ENCODE results near the gene SSRP1.

The SSRP1 gene, protein sequence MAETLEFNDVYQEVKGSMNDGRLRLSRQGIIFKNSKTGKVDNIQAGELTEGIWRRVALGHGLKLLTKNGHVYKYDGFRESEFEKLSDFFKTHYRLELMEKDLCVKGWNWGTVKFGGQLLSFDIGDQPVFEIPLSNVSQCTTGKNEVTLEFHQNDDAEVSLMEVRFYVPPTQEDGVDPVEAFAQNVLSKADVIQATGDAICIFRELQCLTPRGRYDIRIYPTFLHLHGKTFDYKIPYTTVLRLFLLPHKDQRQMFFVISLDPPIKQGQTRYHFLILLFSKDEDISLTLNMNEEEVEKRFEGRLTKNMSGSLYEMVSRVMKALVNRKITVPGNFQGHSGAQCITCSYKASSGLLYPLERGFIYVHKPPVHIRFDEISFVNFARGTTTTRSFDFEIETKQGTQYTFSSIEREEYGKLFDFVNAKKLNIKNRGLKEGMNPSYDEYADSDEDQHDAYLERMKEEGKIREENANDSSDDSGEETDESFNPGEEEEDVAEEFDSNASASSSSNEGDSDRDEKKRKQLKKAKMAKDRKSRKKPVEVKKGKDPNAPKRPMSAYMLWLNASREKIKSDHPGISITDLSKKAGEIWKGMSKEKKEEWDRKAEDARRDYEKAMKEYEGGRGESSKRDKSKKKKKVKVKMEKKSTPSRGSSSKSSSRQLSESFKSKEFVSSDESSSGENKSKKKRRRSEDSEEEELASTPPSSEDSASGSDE

DNA sequence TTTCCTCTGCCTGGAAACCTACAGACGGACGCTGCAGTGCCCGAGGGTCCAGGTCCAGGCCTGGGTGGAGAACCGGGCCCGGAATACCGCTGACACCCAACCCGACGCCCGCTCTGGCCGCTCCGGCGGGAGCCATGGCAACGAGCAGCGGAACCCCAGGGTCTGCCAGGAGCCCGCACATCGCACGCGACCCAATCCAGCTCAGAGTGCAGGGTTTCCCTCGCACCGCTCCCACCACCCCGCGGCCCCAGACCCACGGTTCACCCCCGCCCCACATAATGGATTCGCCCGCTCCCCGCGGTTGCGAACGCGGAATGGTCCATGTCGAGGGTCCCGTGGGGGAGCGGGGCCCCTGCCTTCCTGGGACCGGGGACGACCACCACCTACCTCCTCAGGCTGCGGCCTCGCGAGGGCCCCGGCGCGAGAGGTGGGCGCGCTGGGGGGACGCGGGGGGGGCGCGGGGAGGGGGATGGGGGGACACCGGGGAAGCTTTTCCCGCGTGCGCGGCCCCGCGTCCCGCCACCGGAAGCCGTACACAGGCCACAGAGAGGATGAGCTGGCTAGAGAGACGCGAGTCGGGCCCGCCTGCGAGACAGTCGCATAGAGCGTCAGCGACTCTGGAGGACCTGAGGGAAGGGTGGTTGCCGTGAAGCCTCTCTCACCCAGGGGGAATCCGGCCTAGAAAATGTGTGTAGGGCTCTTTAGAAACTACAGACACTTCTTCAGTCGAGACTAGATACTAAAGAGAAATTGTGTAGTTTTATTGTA, at the start of gene SSRP1:
TSS of gene SSRP1 (minus strand) at position 550 of the 768 bp plus-strand sequence. CDS start 771 bp downstream, outside the sequence.
- TF ChIP-seq GATA3 (IDR thresholded peaks at IDR 0.05; ENCODE audit: low read depth, low read length) (no peak), GATA2 (IDR thresholded peaks at IDR 0.05; ENCODE audit: low read depth, low read length) (no peak)

DNA sequence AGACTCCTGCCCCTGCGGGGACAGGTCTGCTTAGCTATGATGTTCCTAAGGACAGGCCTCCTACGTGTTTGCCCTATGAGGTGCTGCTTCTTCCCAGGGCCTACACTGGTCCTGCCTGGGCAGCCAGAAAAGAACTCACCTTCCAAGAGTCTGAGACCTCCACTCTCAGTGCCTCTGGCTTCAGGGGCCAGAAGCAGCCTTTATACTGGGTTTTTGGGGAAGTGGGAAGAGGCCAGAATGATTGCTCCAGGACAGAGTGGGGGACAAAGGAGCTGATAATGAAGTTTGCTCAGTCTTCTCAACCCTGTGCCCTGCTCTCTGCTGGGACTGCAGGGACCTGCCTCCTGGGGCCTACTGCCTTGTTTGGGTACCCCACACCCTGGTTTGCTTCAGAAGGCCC, 45.3 kb upstream of the SSRP1 start, which contains the start of gene PRG3:
TSS of gene PRG3 (minus strand) at position 176 of the 400 bp plus-strand sequence. CDS start 442 bp downstream, outside the sequence.
- no peak for TF ChIP-seq GATA3 (IDR thresholded peaks at IDR 0.05; ENCODE audit: low read depth, low read length)
- no peak for TF ChIP-seq GATA2 (IDR thresholded peaks at IDR 0.05; ENCODE audit: low read depth, low read length)

DNA sequence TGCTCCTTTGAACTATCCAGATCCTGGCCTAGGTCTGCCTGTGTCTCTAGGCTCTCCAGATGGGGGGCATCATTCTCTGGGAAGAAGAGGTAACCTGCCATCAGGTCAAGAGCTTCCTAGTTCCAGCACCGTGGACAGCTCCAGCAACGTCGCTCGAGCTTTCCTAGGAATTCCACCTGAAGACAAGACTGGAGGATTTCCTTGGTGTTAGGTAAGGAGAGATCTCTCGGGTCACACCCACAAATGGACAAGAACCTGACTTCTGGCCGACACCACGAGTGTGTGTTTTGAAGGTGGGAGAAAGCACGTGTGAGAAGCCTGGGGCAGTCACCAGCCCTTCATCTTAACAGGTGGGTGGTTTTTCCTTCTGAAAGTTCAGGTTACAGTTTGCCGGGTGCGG, 44.0 kb upstream of the SSRP1 start:
- TF ChIP-seq GATA2 (IDR thresholded peaks at IDR 0.05; ENCODE audit: low read depth, low read length) (no peak), GATA3 (IDR thresholded peaks at IDR 0.05; ENCODE audit: low read depth, low read length) (no peak)

DNA sequence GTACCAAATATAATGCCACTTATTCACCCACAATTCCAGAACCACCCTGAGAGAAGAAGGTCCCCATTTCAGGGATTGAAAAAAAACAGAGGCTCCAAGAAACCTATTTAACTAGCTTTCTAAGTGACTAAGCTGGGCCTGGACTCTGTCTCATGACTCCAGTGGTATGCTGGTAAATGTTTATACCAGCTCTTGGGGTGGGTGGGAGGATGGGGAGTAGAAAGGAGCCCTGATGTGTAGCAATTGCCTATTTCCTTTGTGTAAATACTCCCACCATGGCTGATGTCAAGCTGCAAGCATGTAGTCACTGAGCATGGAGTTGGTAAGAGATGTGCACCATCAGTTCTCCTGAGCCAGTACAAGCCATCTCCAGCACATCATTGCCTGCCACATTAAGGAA, 42.5 kb upstream of the SSRP1 start:
- TF ChIP-seq GATA2 (IDR thresholded peaks at IDR 0.05; ENCODE audit: low read depth, low read length) (no peak), GATA3 (IDR thresholded peaks at IDR 0.05; ENCODE audit: low read depth, low read length) (no peak)

DNA sequence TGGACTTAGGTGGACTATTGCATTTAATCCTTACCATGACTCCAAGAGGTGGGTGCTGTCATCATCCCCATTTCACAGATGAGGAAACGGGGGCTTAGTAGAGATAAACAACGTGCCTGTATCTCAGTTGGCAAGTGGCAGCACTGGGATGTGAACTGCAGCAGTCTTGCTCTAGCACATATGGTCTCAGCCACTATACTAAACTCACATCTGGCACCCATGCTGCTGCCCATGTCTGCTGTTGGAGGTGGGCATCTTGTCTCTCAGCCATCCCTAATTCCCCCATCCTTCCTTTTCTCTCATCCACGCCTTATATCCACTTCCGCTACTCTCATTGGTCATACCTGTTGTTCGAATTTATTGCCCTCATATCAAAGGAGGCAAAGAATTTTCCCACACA, 41.4 kb upstream of the SSRP1 start:
- no peak for TF ChIP-seq GATA2 (IDR thresholded peaks at IDR 0.05; ENCODE audit: low read depth, low read length)
- TF ChIP-seq GATA3 (IDR thresholded peaks at IDR 0.05; ENCODE audit: low read depth, low read length) = no peak

DNA sequence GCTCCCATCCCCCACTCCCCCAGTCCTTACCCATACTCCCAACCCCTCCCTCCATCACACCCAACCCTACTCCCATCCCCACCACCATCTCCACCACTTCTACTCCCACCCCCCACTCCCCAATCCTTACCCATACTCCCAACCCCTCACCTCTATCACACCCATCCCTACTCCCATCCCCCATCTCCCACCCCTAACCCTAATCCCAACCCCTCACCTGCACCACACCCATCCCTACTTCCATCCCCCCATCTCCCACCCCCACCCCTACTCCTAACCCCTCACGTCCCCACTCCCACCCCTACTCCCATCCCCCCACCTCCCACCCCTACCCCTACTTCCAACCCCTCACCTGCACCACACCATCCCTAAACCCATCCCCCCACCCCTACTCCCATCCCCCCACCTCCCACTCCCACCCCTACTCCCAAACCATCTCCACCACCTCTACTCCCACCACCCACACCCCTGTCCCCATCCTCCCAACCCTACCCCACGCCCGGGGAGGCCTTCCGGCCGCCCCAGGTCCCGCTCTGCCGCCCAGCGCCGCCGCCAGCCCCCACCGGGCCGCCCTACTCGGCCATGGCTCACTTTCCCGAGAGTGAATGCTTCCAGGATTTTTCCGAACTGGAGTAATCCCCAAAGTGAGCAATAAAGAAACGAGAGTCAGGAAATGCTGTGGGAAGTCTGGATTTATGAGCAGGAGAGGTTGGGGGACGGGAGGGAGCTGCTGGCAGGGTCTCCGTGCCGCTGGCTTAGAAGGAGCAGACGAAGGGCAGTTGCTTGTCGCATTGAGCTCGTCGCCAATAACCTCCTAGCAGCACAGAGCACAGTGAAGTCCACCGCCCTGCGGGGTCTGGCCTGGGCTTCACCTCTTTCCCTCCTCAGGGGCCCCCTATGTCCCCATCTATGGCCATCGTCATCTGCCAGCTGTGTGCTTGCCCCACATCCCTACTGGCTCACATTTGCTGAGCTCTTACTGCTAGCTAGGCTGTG, 40.7 kb upstream of the SSRP1 start:
- TF ChIP-seq GATA3 (IDR thresholded peaks at IDR 0.05; ENCODE audit: low read depth, low read length) (no peak), GATA2 (IDR thresholded peaks at IDR 0.05; ENCODE audit: low read depth, low read length) (no peak)

DNA sequence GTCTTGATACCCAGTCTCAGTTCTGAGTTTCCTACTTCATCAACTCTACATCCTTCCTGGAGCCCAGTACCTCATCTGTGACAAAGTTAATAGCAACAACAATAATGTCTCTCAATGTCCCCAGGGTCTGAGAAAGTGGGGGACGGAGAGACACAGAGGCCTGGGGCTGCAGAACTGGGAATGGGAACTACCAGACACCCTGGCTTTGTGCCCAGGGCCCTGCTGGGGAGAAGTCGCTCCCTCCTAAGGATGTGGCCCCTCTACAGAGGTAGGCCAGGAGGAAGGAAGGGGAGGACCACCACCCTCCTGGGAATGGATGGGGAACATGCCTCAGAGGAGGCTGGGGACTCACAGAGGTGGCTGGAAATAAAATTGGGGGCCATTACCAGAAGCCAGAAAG, 39.8 kb upstream of the SSRP1 start:
- TF ChIP-seq GATA2 (IDR thresholded peaks at IDR 0.05; ENCODE audit: low read depth, low read length) (no peak), GATA3 (IDR thresholded peaks at IDR 0.05; ENCODE audit: low read depth, low read length) (no peak)

DNA sequence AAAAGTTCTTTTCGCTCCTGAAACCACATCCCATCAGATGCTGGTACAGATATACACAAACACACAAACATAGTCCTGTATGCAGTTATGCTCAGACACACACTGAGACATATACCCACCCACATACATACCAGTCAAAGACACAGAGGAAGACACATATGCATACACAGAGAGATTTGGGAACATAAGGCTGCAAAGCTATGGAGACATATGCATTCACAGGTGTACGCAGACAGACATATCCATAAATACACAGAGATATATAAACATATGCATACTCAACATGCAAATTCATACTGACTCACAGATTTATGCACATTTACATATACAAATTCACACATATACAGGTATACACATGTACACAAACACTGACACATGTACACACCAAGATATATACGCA, 39.3 kb upstream of the SSRP1 start:
- TF ChIP-seq GATA2 (IDR thresholded peaks at IDR 0.05; ENCODE audit: low read depth, low read length) (no peak), GATA3 (IDR thresholded peaks at IDR 0.05; ENCODE audit: low read depth, low read length) (no peak)

DNA sequence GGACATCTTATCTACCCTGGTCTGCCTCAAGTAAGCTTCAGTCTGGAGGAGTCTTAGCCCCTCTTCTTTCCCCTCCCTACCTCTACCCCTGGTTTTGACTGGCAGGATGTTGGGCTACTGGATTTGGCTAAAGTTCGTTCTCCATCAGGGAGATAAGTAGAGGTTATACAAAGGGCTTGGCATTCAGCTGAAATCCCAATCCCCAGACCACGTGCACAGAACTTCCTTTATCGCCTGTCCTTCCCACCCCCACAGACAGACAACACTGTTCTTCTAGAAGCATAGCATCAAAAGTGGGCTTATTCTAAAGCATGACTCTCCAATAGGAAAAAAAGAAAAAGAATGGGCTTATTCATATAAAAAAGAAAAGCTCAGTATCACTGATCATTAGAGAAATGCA, 37.5 kb upstream of the SSRP1 start:
- TF ChIP-seq GATA3 (IDR thresholded peaks at IDR 0.05; ENCODE audit: low read depth, low read length) (no peak), GATA2 (IDR thresholded peaks at IDR 0.05; ENCODE audit: low read depth, low read length) (no peak)

DNA sequence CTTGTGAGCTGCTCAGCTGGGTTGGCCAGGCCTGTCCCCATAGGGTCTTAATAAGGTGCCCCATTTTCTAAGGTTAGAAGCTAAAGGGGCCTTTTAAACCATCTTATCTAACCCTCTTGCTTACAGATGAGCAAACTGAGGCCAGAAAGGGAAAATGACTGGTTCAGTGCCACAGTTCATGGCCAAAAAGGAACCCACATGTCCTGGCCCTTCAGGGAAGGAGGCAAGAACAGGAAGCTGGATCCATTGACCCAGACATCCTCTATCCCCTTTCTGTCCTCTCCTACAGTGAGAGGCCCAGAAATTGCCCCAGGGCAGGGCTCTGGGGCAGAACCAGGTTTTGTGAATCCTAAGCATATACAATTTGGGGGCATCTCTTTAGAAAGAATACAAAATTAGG, 35.2 kb upstream of the SSRP1 start:
- TF ChIP-seq GATA3 (IDR thresholded peaks at IDR 0.05; ENCODE audit: low read depth, low read length) = no peak
- no peak for TF ChIP-seq GATA2 (IDR thresholded peaks at IDR 0.05; ENCODE audit: low read depth, low read length)

DNA sequence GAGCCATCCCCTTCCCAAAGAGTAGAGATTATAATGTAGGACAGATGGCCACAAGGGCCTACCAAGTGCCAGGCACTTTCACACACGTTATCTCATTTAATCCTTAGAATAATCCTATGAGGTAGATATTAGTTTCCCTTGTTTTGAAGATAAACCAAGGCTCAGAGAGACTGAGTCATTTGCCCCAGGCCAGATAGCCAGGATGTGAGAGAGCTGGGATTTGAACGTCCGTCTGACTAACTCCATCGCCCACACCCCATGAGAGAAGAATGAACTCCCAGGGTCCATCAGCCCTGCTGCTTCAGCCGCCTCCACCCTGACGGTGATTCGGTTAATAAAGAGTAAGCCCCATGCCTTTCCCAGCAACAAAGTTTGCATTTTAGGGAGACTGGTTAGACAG, 34.6 kb upstream of the SSRP1 start:
- no peak for TF ChIP-seq GATA2 (IDR thresholded peaks at IDR 0.05; ENCODE audit: low read depth, low read length)
- no peak for TF ChIP-seq GATA3 (IDR thresholded peaks at IDR 0.05; ENCODE audit: low read depth, low read length)

DNA sequence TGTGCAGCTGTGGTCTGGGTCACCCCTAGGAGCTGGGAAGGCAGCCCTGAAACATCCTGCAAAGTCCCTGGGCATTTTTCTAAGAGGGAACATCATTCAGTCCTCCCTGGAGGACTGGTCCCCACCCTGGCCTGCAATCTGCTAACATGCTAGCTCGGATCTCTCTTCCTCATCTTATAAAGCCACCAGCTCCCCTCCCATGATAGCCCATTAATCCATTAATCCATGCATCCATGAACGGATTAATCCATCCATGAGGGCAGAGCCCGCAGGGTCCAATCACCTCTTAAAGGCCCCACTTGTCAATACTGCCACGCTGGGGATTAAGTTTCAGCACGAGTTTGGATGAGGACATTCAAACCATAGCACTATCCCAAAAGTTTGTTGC, 33.1 kb upstream of the SSRP1 start:
- no peak for TF ChIP-seq GATA2 (IDR thresholded peaks at IDR 0.05; ENCODE audit: low read depth, low read length)
- TF ChIP-seq GATA3 (IDR thresholded peaks at IDR 0.05; ENCODE audit: low read depth, low read length) = no peak
